ENCODE results near the gene JPH3. TPM values are rescaled to one million over a fixed set of nuclear protein-coding genes. Genes with fewer than 3 reads are reported as not detected.

JPH3 gene
- total RNA-seq, 4 donors from 2014 or later, result 0.22 to 1.1 (median 0.29) TPM; not detected in 1

DNA sequence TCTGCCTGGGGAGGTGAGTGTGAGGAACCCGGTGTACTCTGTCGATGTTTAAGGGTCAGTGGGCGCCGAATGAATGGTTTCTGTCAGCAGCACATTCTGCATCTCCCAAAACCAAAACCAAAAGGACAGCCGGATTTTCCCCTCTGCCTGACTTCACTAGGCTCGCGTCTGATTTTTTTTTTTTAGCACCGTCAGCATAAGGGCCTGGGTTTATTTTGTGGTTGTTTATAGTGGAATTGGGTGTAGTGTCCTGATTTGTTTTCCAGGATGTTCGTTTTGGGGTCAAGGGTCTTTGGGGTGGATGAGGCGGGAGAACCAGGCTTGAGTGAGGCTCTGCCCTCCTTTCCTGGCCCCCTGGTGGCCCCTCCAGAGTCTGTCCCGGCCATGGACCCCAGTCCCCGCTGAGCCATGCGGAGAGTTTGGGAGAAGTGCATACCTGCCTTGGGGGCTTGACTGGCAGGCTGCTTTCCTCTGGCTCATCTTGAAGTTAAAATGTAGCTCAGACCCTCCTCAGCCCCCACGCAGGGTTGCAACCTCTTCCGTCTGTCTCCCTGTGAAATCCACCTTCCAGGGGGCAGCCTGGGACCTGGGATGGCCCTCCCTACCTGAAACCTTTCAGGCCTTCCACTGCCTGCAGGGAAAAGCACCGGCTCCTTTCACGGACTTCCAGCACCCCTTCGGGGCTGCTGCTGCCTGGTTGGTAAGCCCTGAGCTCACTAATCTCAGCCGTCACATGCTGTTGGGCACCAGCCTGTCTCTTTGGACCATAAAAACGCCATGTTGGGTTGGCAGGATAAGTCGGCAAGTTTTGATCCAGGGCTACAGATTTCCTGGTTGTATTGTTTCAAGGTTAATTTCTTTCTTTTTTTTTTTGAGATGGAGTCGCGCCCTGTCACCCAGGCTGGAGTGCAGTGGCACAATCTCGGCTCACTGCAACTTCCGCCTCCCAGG, 60.2 kb downstream of the JPH3 start:
- Histone ChIP-seq H3K4me3 (replicated peaks in 1 of 3) (no peak overlapping the region), H3K9me3 (no peaks in the 10 kb centered on the region), H3K27me3 (no peaks in the 10 kb centered on the region), H3K4me1 (no peaks in the 10 kb centered on the region), H3K36me3 (no peaks in the 10 kb centered on the region), H3K27ac (no peak overlapping the region)
- 78 to 80% methylated on average over 25 of the region's 25 CpGs for WGBS, 2 donors
- no peak for DNase-seq
- intact Hi-C loops (cut with DNase I), result no loop called here
- TF ChIP-seq, protein P1, sequence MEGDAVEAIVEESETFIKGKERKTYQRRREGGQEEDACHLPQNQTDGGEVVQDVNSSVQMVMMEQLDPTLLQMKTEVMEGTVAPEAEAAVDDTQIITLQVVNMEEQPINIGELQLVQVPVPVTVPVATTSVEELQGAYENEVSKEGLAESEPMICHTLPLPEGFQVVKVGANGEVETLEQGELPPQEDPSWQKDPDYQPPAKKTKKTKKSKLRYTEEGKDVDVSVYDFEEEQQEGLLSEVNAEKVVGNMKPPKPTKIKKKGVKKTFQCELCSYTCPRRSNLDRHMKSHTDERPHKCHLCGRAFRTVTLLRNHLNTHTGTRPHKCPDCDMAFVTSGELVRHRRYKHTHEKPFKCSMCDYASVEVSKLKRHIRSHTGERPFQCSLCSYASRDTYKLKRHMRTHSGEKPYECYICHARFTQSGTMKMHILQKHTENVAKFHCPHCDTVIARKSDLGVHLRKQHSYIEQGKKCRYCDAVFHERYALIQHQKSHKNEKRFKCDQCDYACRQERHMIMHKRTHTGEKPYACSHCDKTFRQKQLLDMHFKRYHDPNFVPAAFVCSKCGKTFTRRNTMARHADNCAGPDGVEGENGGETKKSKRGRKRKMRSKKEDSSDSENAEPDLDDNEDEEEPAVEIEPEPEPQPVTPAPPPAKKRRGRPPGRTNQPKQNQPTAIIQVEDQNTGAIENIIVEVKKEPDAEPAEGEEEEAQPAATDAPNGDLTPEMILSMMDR (IDR thresholded peaks at IDR 0.05), result no peak
- no peak for TF ChIP-seq POLR2A (IDR thresholded peaks at IDR 0.05)

DNA sequence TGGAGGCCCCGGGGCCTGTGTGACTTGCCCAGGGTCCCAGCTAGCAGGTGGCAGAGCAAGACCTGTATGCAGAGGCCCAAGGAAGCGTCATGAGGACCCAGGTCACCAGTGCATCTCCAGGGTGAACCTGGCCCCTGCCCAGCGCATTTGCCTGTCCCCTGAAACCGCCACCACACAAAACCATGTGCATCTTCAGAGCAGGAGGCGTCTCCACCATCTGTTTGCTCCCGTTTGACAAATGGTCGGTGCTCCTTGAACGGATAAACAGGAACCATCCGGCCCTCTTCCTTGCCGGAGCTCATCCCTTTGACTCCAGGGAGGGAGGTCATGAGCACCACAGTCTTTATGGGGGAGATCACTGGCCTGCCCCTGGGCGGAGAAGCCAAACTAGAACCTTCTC, 62.5 kb downstream of the JPH3 start:
- H3K36me3 ChIP-seq, result no peaks in the 10 kb centered on the region
- TF ChIP-seq, protein P1 (IDR thresholded peaks at IDR 0.05), result no peak
- no peak for TF ChIP-seq POLR2A (IDR thresholded peaks at IDR 0.05)
- no peak overlapping the region for H3K4me3 ChIP-seq (replicated peaks in 1 of 3)
- intact Hi-C loops (cut with DNase I), result no loop called here
- H3K4me1 ChIP-seq, result no peaks in the 10 kb centered on the region
- WGBS, 2 donors, result 83 to 85% methylated on average over 8 to 11 of the region's 11 CpGs
- no peak overlapping the region for H3K27ac ChIP-seq
- H3K27me3 ChIP-seq, result no peaks in the 10 kb centered on the region
- DNase-seq, result no peak
- H3K9me3 ChIP-seq, result no peaks in the 10 kb centered on the region

DNA sequence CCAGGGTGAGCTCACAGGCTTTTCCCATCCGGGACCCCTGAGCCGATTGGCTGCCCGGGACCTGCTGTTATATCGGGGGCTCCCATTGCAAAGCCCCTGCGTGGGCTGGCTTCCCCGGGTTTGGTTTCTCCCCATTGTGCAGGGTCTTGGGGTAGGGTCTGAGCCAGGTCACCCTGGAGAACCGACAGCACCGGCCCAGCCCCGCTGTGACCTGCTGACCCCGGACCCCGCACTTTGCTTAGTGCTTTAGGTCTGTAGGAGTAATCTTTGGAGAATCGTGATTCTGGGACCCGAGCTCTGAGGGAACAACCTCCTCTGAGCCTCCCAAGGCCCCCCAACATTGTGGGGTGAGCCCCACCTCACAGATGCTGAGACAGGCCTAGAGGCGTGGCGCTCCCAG, 62.9 kb downstream of the JPH3 start:
- WGBS, 2 donors, result 85 to 100% methylated on average over 2 to 15 of the region's 15 CpGs
- Histone ChIP-seq H3K36me3 (no peaks in the 10 kb centered on the region), H3K27me3 (no peaks in the 10 kb centered on the region), H3K9me3 (no peaks in the 10 kb centered on the region), H3K4me3 (replicated peaks in 1 of 3) (no peak overlapping the region), H3K27ac (no peak overlapping the region), H3K4me1 (no peaks in the 10 kb centered on the region)
- TF ChIP-seq, protein P1 (IDR thresholded peaks at IDR 0.05), result no peak
- no peak for TF ChIP-seq POLR2A (IDR thresholded peaks at IDR 0.05)
- no peak for DNase-seq
- intact Hi-C loops (cut with DNase I), result no loop called here

DNA sequence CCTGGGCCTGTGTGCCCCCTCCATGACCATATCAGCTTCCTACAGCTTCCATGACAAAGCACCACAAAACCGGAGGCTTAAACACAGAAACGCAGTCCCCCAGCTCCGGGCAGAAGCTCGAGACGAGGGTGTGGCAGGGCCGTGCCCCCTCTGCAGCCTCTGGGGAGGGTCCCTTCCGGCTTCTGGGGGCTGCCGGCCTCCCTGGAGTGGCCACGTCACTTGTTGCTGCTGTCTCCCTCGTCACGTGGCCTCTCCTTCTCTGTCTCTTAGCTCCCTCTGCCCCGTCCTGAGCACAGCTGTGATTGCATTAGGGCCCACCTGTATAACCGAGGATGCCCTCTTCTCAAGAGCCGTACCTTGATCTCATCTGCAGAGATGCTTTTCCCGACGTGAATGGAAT, 64.6 kb downstream of the JPH3 start:
- Histone ChIP-seq H3K4me3 (replicated peaks in 1 of 3) (no peak overlapping the region), H3K36me3 (no peaks in the 10 kb centered on the region), H3K4me1 (no peaks in the 10 kb centered on the region), H3K27me3 (no peaks in the 10 kb centered on the region), H3K9me3 (no peaks in the 10 kb centered on the region), H3K27ac (no peak overlapping the region)
- 76 to 80% methylated on average over 14 to 16 of the region's 16 CpGs for WGBS, 2 donors
- TF ChIP-seq, protein P1 (IDR thresholded peaks at IDR 0.05), result no peak
- TF ChIP-seq POLR2A (IDR thresholded peaks at IDR 0.05), result no peak
- intact Hi-C loops (cut with DNase I), result no loop called here
- no peak for DNase-seq

DNA sequence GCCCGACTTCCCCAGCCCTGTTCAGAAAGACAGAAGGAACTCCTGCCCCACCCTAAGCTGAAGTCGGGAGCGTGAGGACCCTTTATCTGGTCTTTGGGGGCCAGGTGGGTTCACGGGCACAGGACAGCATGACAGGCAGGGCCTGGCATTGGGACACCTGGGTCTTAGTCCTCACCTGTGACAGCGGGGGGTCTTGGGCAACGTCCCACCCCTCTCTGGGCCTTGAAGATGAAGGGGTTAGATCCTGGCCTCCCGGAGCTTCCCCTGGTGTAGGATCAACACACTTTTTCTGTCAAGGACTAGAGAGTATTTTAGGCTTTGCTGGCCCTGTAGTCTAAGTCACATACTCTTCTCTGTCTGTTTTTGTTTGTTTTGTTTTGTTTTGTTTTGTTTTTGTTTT, 65.1 kb downstream of the JPH3 start:
- no peak overlapping the region for H3K27ac ChIP-seq
- H3K27me3 ChIP-seq, result no peaks in the 10 kb centered on the region
- intact Hi-C loops (cut with DNase I), result no loop called here
- H3K36me3 ChIP-seq, result no peaks in the 10 kb centered on the region
- DNase-seq, result no peak
- no peak for TF ChIP-seq POLR2A (IDR thresholded peaks at IDR 0.05)
- TF ChIP-seq, protein P1 (IDR thresholded peaks at IDR 0.05), result no peak
- no peaks in the 10 kb centered on the region for H3K4me1 ChIP-seq
- no peaks in the 10 kb centered on the region for H3K9me3 ChIP-seq
- 73 to 74% methylated on average over 7 of the region's 7 CpGs for WGBS, 2 donors
- H3K4me3 ChIP-seq (replicated peaks in 1 of 3), result no peak overlapping the region
